Calu3 (cell line): ENCODE data around the gene JOSD2. TPM values are rescaled to one million over a fixed set of nuclear protein-coding genes. Genes with fewer than 3 reads are reported as not detected.

ENCODE experiments used
- BruUV-seq: library from RNA; stranded (reverse); fragments of 400-500 nt; replicated peaks from 2 replicates; lab custom pipeline; 2021; lab: Mats Ljungman, UMichigan
- CTCF ChIA-PET: fragments of 300-600 bp; sonication (Branson Sonifier 250); formaldehyde crosslinking; loops from one replicate; lab custom pipeline; 2022; ENCODE audit warnings: antibody characterized with exemption; lab: Charles Lee
- DNase-seq: peaks from one replicate; pipeline ENCODE4 v3.0.0; 2022
- H3K27ac Mint-ChIP-seq: one replicate; pipeline ENCODE4 v1.8.0; 2022; ENCODE audit warnings: mixed read lengths; ENCODE audit not compliant: unreplicated experiment
- H3K27me3 Mint-ChIP-seq: one replicate; pipeline ENCODE4 v1.8.0; 2022; ENCODE audit warnings: mixed read lengths; ENCODE audit not compliant: unreplicated experiment
- H3K36me3 Mint-ChIP-seq: one replicate; pipeline ENCODE4 v1.8.0; 2022; ENCODE audit warnings: mild to moderate bottlenecking, moderate library complexity, mixed read lengths; ENCODE audit not compliant: insufficient read depth, unreplicated experiment
- H3K4me1 Mint-ChIP-seq: one replicate; pipeline ENCODE4 v1.8.0; 2022; ENCODE audit warnings: mild to moderate bottlenecking, low read depth, mixed read lengths; ENCODE audit not compliant: unreplicated experiment
- H3K4me3 Mint-ChIP-seq: one replicate; pipeline ENCODE4 v1.8.0; 2022; ENCODE audit warnings: mild to moderate bottlenecking, low read depth, moderate library complexity, mixed read lengths; ENCODE audit not compliant: unreplicated experiment
- H3K9me3 Mint-ChIP-seq: one replicate; pipeline ENCODE4 v1.8.0; 2022; ENCODE audit warnings: low read depth, mixed read lengths; ENCODE audit not compliant: unreplicated experiment
- intact Hi-C: fragments of 100-400 bp; cut with micrococcal nuclease; formaldehyde crosslinking; loops from one replicate; pipeline ENCODE4 v1.10.0; 2022; ENCODE audit not compliant: unreplicated experiment
- total RNA-seq: library from RNA; stranded (reverse); gene quantifications from 2 replicates; pipeline ENCODE4 v1.2.3, GENCODE V29; 2022
- TF ChIP-seq, protein P1 (sequence below): fragments of 200-600 bp; IDR thresholded peaks from one replicate; pipeline ENCODE4 v1.8.0; 2022; ENCODE audit warnings: antibody characterized with exemption; ENCODE audit not compliant: unreplicated experiment

Gene JOSD2
- total RNA-seq, 1 experiment from 2014 or later: 38.6 TPM

DNA sequence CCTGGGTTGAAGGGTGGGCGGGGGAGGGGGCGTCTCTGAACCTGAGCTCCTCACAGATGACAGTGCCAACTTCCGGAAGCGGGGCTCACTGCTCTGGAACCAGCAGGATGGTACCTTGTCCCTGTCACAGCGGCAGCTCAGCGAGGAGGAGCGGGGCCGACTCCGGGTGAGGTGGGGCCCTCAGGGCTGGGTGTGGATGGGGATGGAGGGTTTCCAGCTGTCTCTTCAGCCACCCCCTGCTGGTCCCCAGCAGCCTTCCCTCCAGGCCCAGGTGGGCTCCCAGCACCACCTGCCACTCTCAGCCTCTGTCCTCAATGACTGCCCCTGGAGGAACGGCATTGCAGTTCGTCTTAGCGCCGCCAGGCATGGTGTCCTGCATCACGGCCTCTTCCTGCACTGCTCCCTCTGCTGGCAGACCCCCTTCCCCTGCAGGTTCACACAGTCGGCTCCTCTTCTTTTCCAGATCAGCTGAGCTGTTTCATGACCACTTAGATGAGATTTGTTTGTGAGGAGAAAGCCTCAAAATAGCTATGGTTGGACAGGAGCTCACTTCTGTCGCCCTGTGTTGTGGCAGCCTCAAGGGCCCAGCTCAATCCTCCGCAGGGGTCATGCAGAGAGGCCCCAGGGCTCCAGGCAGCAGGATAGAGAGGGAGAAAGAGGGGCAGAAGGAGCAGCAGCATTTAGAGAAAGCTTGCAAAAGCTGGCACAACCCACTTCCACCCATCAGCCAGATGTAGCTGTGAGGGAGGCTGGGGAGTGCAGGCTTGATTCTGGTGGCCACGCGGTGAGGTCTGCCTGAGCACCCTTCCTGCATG is 31.9 kb downstream of the JOSD2 start:
- CTCF ChIA-PET: interaction anchor here (0.5 to 1.6 kb wide), 4 partner anchors 9 to 714 kb away, joined by 3 to 4 read pairs (median 3); no protein-coding TSS in a partner anchor
- H3K4me1 Mint-ChIP-seq: peaks cover 10% of the 10 kb centered on the region
- H3K27me3 Mint-ChIP-seq: peaks cover 18% of the 10 kb centered on the region
- peaks cover 71% of the 10 kb centered on the region for H3K36me3 Mint-ChIP-seq
- no peak overlapping the region for H3K4me3 Mint-ChIP-seq
- H3K27ac Mint-ChIP-seq: no peak overlapping the region
- no peaks in the 10 kb centered on the region for H3K9me3 Mint-ChIP-seq
- TF ChIP-seq, protein P1, sequence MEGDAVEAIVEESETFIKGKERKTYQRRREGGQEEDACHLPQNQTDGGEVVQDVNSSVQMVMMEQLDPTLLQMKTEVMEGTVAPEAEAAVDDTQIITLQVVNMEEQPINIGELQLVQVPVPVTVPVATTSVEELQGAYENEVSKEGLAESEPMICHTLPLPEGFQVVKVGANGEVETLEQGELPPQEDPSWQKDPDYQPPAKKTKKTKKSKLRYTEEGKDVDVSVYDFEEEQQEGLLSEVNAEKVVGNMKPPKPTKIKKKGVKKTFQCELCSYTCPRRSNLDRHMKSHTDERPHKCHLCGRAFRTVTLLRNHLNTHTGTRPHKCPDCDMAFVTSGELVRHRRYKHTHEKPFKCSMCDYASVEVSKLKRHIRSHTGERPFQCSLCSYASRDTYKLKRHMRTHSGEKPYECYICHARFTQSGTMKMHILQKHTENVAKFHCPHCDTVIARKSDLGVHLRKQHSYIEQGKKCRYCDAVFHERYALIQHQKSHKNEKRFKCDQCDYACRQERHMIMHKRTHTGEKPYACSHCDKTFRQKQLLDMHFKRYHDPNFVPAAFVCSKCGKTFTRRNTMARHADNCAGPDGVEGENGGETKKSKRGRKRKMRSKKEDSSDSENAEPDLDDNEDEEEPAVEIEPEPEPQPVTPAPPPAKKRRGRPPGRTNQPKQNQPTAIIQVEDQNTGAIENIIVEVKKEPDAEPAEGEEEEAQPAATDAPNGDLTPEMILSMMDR: no peak
- intact Hi-C loops: no loop called here
- DNase-seq: peak; percentile 36
- BruUV-seq: no TSS peak

- CTCF ChIA-PET: interaction anchor here (1.6 kb wide), 1 partner anchor 109 kb away, joined by 4 read pairs; no protein-coding TSS in a partner anchor
- peak overlapping the region; percentile 85 for H3K27ac Mint-ChIP-seq
- intact Hi-C loops: no loop called here
- peaks cover 18% of the 10 kb centered on the region for H3K27me3 Mint-ChIP-seq
- no TSS peak for BruUV-seq
- peaks cover 10% of the 10 kb centered on the region for H3K4me1 Mint-ChIP-seq
- H3K9me3 Mint-ChIP-seq: no peaks in the 10 kb centered on the region
- H3K4me3 Mint-ChIP-seq: peak overlapping the region; percentile 100
- peaks cover 60% of the 10 kb centered on the region for H3K36me3 Mint-ChIP-seq
- TF ChIP-seq, protein P1: no peak
- no peak for DNase-seq
These were observed 33.1 kb downstream of the JOSD2 start for GRCh38 chr19:50477751-50478515.

DNA sequence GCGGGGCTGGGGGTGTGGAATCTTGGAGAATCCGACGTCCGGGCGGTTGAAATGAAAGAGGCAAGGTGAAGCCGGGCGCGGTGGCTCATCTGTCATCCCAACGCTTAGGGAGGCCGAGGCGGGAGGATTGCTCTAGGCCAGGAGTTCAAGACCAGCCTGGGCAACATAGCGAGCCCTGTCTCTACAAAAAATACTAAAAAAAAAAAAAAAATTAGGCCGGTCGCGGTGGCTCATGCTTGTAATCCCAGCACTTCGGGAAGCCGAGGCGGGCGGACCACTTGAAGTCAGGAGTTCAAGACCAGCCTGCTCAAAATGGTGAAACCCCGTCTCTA is 34.1 kb downstream of the JOSD2 start:
- peak overlapping the region; percentile 85 for H3K27ac Mint-ChIP-seq
- intact Hi-C loops: no loop called here

More for the DNA sequence above, 34.1 kb downstream of the JOSD2 start:
- DNase-seq: no peak
- Mint-ChIP-seq H3K4me3 (peak overlapping the region; percentile 100), H3K27me3 (peaks cover 18% of the 10 kb centered on the region), H3K9me3 (no peaks in the 10 kb centered on the region), H3K36me3 (peaks cover 52% of the 10 kb centered on the region), H3K4me1 (peaks cover 10% of the 10 kb centered on the region)
- TF ChIP-seq, protein P1: no peak
- BruUV-seq: TSS peak; percentile 72
- CTCF ChIA-PET: interaction anchor here (0.7 kb wide), 1 partner anchor 168 kb away, joined by 7 read pairs; no protein-coding TSS in a partner anchor
